Measurements from ENCODE around the gene ALDH1L2.

- TF ChIP-seq, protein P1, sequence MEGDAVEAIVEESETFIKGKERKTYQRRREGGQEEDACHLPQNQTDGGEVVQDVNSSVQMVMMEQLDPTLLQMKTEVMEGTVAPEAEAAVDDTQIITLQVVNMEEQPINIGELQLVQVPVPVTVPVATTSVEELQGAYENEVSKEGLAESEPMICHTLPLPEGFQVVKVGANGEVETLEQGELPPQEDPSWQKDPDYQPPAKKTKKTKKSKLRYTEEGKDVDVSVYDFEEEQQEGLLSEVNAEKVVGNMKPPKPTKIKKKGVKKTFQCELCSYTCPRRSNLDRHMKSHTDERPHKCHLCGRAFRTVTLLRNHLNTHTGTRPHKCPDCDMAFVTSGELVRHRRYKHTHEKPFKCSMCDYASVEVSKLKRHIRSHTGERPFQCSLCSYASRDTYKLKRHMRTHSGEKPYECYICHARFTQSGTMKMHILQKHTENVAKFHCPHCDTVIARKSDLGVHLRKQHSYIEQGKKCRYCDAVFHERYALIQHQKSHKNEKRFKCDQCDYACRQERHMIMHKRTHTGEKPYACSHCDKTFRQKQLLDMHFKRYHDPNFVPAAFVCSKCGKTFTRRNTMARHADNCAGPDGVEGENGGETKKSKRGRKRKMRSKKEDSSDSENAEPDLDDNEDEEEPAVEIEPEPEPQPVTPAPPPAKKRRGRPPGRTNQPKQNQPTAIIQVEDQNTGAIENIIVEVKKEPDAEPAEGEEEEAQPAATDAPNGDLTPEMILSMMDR (IDR thresholded peaks at IDR 0.05) = no peak
- TF ChIP-seq POLR2AphosphoS5 (IDR thresholded peaks at IDR 0.05) = no peak
- TF ChIP-seq EP300 (IDR thresholded peaks at IDR 0.05) = no peak
Observed at GRCh38 chr12:105104762-105105161, 20.5 kb upstream of the ALDH1L2 start.

All from suprapubic skin (tissue), 4 donors.